SKM-1 treated with dmso at 0.1 percent for 144 hours (cell line): ENCODE measurements around the gene IL21.
"Not testable (repeated sequence)": the region's sequence is repeated elsewhere in the genome, so short reads cannot be mapped to it uniquely, and the experiment has no call there.

Experiments
- DNase-seq: peaks from one replicate; lab custom pipeline; 2025; ENCODE audit not compliant: unreplicated experiment; lab: John Stamatoyannopoulos, UW

The IL21 gene

GRCh38 chr4:122621016-122621507 is at the start of gene IL21:
TSS of gene IL21 (minus strand) at chr4:122621066. CDS start at chr4:122621011, 55 bp downstream.
- no peak for DNase-seq

- no peak for DNase-seq
These were observed 49.3 kb upstream of the IL21 start for GRCh38 chr4:122669911-122670738.

GRCh38 chr4:122668241-122668640 is 47.4 kb upstream of the IL21 start:
- DNase-seq, result no peak

GRCh38 chr4:122666527-122667245 is 45.8 kb upstream of the IL21 start:
- no peak for DNase-seq

- no peak for DNase-seq
These were observed 44.5 kb upstream of the IL21 start for GRCh38 chr4:122665161-122665929.

- no peak for DNase-seq
These were observed 43.1 kb upstream of the IL21 start for GRCh38 chr4:122663814-122664610.

- no peak for DNase-seq
These were observed 42.4 kb upstream of the IL21 start for GRCh38 chr4:122663291-122663690.

GRCh38 chr4:122662701-122663100 is 41.8 kb upstream of the IL21 start:
- DNase-seq, result no peak

- peak; percentile 57 for DNase-seq
These were observed 40.6 kb upstream of the IL21 start for GRCh38 chr4:122661176-122662160.

- DNase-seq, result no peak
These were observed 38.0 kb upstream of the IL21 start for GRCh38 chr4:122658818-122659295.

GRCh38 chr4:122658377-122658776 is 37.5 kb upstream of the IL21 start:
- no peak for DNase-seq

- no peak for DNase-seq
These were observed 36.7 kb upstream of the IL21 start for GRCh38 chr4:122657553-122657952.

GRCh38 chr4:122656583-122656982 is 35.7 kb upstream of the IL21 start:
- not testable (repeated sequence) for DNase-seq

GRCh38 chr4:122652379-122652778 is 31.5 kb upstream of the IL21 start:
- DNase-seq, result no peak

GRCh38 chr4:122650148-122650547 is 29.3 kb upstream of the IL21 start:
- no peak for DNase-seq

GRCh38 chr4:122647656-122648055 is 26.8 kb upstream of the IL21 start:
- DNase-seq, result no peak

GRCh38 chr4:122643257-122643656 is 22.4 kb upstream of the IL21 start:
- no peak for DNase-seq

GRCh38 chr4:122639181-122639580 is 18.3 kb upstream of the IL21 start:
- no peak for DNase-seq

GRCh38 chr4:122636697-122637096 is 15.8 kb upstream of the IL21 start:
- DNase-seq, result peak; percentile 76
